Activated CD8-positive, alpha-beta memory T cell treated with anti-CD3 and anti-CD28 coated beads, Interleukin-2, amount 50 U/mL, for 48 hours (primary cell): ENCODE results near the gene P2RX6.
"Not testable (repeated sequence)": the region's sequence is repeated elsewhere in the genome, so short reads cannot be mapped to it uniquely, and the experiment has no call there.

ENCODE experiments used
- DNase-seq: peaks from one replicate; pipeline ENCODE4 v3.0.0-alpha.2; 2020

The P2RX6 gene

GRCh38 chr22:21060363-21060762 is 45.4 kb downstream of the P2RX6 start:
- not testable (repeated sequence) for DNase-seq

GRCh38 chr22:21061660-21062321 is 46.8 kb downstream of the P2RX6 start:
- not testable (repeated sequence) for DNase-seq

GRCh38 chr22:21064425-21064824 is 49.5 kb downstream of the P2RX6 start:
- DNase-seq = not testable (repeated sequence)

- DNase-seq = no peak
Measured at GRCh38 chr22:21064917-21065864, 50.2 kb downstream of the P2RX6 start.

- DNase-seq = no peak
Measured at GRCh38 chr22:21067075-21067900, 52.3 kb downstream of the P2RX6 start.

GRCh38 chr22:21067901-21068680 is 53.1 kb downstream of the P2RX6 start:
- no peak for DNase-seq

GRCh38 chr22:21068681-21069276 is 53.8 kb downstream of the P2RX6 start:
- DNase-seq = no peak

- no peak for DNase-seq
Measured at GRCh38 chr22:21069375-21069774, 54.4 kb downstream of the P2RX6 start.

- DNase-seq = no peak
Measured at GRCh38 chr22:21070690-21071615, 56.0 kb downstream of the P2RX6 start.

GRCh38 chr22:21071796-21072195 is 56.8 kb downstream of the P2RX6 start:
- DNase-seq = not testable (repeated sequence)

- no peak for DNase-seq
Measured at GRCh38 chr22:21073023-21073422, 58.1 kb downstream of the P2RX6 start.

GRCh38 chr22:21073482-21073881 is 58.5 kb downstream of the P2RX6 start:
- no peak for DNase-seq

- no peak for DNase-seq
Measured at GRCh38 chr22:21074102-21074715, 59.2 kb downstream of the P2RX6 start.

- DNase-seq = no peak
Measured at GRCh38 chr22:21075516-21076138, 60.7 kb downstream of the P2RX6 start.

- DNase-seq = no peak
Measured at GRCh38 chr22:21076912-21077625, 62.1 kb downstream of the P2RX6 start.
